HG02642 (cell line): ENCODE data around the gene TPK1.
"Not testable (repeated sequence)": the region's sequence is repeated elsewhere in the genome, so short reads cannot be mapped to it uniquely, and the experiment has no call there.

ENCODE experiments used
- ATAC-seq: cut with Tn5 transposase; IDR thresholded peaks from one replicate; pipeline ENCODE4 v1.9.1; 2021; ENCODE audit warnings: mild to moderate bottlenecking; ENCODE audit not compliant: unreplicated experiment, poor library complexity

Gene TPK1

DNA sequence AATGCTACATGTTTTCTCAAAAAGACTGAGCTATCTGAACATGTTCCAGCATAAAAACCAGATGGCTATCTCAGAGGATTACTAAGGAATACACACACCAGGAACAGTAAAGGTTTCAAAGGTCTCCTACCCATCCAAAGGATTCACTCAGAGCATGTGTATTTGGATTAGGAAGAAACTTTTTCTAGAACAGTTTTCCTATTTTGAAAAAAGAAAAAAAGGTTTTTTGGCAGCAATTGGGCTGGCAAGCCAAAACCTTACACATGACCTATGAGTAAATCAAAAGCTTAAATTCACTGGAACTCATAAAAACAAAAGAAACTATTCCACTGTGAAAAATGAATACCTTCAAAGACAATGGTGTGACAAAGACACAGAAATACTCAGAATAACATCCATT, 9.6 kb downstream of the TPK1 start:
- no peak for ATAC-seq

GRCh38 chr7:144824360-144824759, 11.5 kb downstream of the TPK1 start:
- ATAC-seq: no peak

DNA sequence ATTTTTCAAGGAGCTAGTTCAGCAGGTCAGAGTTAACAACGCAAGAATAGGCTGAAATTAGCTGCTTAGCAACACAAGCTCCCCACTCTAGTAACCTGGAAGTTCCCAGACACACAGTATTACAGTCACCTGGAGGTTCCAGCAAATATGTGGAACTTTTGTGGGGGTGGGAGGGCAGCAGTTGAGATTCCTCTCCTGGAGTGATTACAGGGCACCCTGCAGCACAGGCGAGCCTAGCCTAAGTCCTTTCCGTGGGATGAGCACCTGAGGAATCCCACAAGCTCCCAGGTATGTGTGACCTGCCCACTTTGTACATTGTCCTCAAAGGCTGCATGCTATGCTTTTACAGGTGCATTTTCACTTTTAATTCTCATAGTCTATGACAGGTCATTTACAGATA, 13.6 kb downstream of the TPK1 start:
- no peak for ATAC-seq

GRCh38 chr7:144821067-144821466, 14.8 kb downstream of the TPK1 start:
- peak; percentile 53 for ATAC-seq

DNA sequence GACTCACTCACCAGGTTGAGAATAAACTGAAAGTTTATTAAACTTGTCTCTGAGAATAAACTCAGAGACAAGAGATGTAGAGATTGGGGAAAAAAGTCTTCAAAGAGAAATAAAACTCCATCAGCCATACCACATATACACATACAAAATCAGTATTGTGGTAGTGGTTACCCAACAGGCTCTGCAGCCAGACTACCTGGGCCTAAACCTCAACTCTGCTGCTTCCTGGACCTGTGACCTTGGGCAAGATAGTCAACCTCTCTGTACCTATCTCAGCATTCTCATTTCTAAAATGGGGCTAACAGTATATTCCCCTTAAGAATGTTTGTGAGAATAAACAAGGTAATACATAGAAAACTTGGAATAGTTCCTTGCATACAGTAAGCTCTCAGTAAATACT, 15.3 kb downstream of the TPK1 start:
- ATAC-seq: no peak

DNA sequence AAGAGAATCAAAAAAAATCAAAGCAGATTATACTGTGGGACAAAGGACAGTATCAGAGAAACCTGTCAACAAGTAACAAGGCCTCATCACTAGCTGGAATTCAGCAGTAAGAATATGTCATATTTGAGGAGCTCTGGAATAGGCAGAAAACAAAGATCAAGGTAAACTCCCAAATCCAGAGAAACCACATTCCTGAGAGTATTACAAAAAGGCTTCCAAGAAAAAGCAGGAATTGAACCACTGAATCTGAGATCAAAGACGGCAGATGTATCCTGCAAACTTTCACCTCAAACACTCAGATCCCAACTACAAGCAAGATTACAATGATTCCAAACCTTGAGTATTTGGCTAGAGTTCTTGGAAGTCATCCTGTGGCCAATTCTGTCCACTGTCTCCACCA, 16.3 kb downstream of the TPK1 start:
- ATAC-seq: no peak

DNA sequence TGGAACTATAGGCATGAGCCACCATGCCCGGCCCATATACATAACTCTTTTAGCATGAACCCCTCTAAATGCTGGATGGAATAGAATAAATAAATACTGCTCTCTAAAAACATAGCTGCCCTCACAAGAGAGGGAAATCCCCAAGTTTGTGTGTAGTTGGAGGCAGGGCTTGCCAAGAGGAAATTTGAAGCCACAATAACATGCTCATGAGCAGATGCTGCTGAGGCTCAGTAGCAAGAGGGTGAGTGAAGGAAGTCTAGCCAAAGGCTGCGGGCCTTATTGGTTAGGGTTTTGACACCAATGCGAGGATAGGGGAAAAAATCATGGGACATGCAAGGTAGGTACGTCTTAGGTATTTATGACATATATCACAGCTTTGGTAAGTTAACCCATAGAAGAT, 17.3 kb downstream of the TPK1 start:
- ATAC-seq: peak; percentile 83

DNA sequence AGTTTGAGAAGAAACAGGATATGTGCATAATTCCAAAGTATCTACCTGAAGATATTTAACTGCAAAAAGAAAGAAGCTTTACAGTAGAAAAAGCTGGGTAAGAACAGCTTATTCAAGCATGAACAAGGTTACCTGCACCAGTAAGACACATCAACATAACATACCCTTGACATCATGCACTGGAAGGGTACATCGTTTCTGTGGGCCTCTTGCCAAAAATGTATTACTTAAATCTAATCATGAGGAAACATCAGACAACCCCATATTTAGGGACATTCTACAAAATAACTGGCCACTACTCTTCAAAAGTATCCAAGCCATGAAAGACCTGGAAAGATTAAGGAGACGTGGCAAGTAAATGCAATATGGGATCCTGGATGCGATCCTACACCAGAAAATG, 18.9 kb downstream of the TPK1 start:
- no peak for ATAC-seq

- no peak for ATAC-seq
Observed at GRCh38 chr7:144814299-144814698, 21.6 kb downstream of the TPK1 start.

DNA sequence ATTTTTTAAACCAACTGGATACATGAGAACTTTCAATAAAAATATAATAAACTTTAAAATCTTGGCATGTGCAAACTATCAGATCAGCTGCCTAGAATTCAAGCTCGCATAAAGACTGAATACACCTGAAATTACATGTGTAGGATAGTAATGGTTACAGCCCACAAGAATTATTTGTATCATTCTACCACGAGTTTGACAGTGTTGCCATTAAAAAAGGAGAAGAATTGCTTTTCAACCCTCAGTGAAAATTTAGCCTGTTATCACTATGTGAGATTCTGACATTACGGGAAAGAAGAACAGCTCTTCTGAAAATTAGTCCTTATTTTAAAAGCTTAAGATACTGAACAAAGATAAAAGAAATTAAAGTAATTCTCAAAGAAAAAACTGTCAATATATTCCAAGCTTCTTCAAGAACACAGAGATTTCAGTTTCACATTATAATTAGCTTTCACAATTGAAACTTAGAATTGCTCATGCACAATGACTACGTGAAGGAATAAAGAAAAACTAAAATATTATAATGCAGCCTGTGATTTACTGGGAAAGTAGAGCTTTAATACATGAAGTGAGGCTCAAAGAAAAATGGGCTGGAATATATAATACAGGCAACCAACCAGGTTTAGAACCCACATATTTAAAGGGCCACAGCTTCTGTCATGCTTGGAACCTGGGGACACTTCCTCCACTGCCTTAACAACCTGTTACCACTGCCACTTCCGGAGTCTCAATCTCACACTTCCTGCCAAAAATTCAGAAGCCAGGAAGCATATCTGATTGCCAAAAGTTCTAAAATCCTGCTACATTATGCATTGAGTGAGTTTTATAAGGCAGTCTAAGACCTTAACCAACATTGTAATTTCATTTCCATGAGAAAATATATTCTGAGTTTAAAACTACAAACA, 23.2 kb downstream of the TPK1 start:
- ATAC-seq: peak; percentile 95

- ATAC-seq: no peak
Observed at GRCh38 chr7:144805627-144806239, 30.1 kb downstream of the TPK1 start.

GRCh38 chr7:144800678-144801436, 35.0 kb downstream of the TPK1 start:
- ATAC-seq: not testable (repeated sequence)

GRCh38 chr7:144796919-144797318, 38.9 kb downstream of the TPK1 start:
- no peak for ATAC-seq

DNA sequence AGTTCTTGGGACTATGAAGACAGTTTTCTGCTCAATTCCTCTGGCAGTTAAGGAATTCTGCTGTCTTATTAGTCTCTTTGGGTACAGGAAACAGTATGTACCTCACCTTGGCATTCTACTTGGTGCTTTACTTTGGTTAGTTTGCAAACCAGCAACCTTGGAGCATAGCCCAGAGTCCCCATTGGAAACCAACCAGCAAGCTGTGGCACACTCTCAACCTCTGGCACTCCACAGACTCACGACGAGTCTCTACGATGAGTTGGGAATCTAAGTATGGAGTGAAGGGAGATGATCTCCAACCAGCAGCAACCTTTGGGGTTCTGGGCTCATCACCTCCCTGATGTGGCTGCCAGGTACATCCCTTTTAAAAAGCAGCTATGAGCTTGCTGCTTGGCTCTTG, 43.8 kb downstream of the TPK1 start:
- ATAC-seq: no peak

DNA sequence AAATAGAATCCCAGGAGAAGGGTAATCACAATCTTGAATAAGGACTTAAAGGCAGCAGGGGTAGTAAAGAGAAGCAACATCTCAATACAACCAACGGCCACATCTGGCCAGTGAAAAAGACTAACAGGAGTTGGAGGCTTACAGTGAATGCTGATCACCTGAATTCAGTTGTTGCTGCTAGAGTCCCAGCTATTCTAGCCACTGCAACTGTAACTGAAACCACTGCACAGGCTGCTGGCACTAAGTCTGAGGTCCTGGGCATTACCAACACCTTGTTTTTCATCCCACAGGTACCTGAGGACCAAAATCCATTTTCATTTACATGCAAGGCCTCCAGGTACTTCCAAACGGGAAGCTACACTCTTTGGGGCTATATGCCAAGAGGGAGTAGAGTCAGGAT, 44.4 kb downstream of the TPK1 start:
- no peak for ATAC-seq

DNA sequence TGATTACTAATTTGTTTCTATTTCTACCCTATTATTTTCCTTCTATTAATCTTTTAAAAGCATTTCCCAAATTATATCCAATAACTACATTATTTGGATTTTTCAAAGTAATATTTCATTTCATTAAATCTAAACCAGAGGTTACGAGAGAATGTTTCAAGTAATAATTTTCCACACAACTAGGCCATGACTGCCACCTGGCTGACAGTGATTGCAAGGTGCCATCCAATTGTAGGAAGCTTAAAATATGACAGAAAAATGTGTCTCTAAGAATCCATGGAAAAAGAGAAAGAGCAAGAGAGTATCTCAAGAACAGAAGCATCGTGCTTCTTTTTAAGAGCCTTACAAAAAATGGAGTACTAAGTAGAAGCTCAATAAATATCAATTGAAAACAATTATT, 48.7 kb downstream of the TPK1 start:
- no peak for ATAC-seq

DNA sequence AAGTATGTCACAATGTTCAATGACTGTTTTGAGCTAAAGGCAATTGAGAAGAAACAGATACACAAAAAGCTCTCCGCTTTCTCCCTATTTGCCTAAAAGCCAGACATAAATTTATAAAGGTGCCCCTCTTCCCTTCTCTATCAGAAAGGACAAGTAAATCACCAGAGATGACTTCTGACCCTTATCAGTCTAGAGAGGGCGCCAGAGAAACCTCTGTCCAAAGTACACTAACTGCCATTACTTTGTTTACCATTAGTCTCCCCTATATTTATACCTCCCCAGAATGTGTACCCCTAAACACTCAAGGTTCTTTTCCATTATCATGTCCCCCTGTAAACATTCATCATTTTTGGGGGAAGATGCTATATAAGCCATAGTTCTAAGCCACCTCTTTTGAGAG, 49.3 kb downstream of the TPK1 start:
- no peak for ATAC-seq

- no peak for ATAC-seq
Observed at GRCh38 chr7:144786079-144786478, 49.8 kb downstream of the TPK1 start.

GRCh38 chr7:144785521-144785920, 50.3 kb downstream of the TPK1 start:
- ATAC-seq: no peak

DNA sequence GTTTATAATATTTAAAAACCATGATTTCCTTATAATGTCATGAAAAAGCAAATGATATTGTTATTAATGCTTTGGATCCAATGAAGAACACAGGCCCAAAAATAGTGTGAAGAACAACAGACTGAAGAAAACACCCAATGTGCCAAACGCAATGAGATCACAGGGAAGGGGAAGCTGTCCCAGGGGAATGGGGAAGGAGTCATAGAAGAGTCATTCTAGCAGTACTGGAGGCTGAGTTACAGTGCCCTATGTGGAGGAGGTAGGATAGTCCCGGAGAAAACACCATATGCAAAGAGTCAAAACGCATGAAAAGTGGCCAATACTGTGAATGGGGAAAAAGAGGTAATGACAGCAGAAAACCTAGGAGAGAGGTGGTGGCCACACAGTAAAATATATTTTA, 50.9 kb downstream of the TPK1 start:
- no peak for ATAC-seq

GRCh38 chr7:144784441-144784840, 51.4 kb downstream of the TPK1 start:
- no peak for ATAC-seq
